HepG2 (cell line): ENCODE measurements around the gene B3GNT9. TPM values are rescaled to one million over a fixed set of nuclear protein-coding genes. Genes with fewer than 3 reads are reported as not detected.

ENCODE experiments used
- AHDC1 ChIP-seq: sonication (generic); formaldehyde crosslinking; IDR thresholded peaks from 2 replicates; pipeline ENCODE4 v1.5.1; 2020; ENCODE audit warnings: mild to moderate bottlenecking, missing genetic modification reagents, borderline replicate concordance
- FOSL2 ChIP-seq: sonication (generic); formaldehyde crosslinking; IDR thresholded peaks from 2 replicates; pipeline ENCODE4 v1.4.0; 2020; ENCODE audit warnings: missing genetic modification reagents
- SP5 ChIP-seq: IDR thresholded peaks from 2 replicates; pipeline ENCODE4 v1.6.1; 2016; ENCODE audit warnings: low read depth, borderline replicate concordance
- ZNF142 ChIP-seq: sonication (generic); formaldehyde crosslinking; IDR thresholded peaks from 2 replicates; pipeline ENCODE4 v1.4.0; 2020; ENCODE audit warnings: missing genetic modification reagents
- ZNF546 ChIP-seq: sonication (generic); formaldehyde crosslinking; conservative IDR thresholded peaks from 2 replicates; pipeline ENCODE4 v1.8.1; 2023; ENCODE audit warnings: mild to moderate bottlenecking, missing genetic modification reagents
- ZSCAN22 ChIP-seq: sonication (generic); formaldehyde crosslinking; IDR thresholded peaks from 2 replicates; pipeline ENCODE4 v1.4.0; 2020; ENCODE audit warnings: mild to moderate bottlenecking, missing genetic modification reagents
- polyA plus RNA-seq, 8 experiments: library from polyadenylated mRNA; depleted of rRNA in 3 of 8; stranded (reverse) in 7 of 8; unstranded in 1 of 8; fragments of >200 nt; fragmentation: Illumina TruSeq in 4 of 8; extraction: Trizol in 4 of 8; gene quantifications; 2 replicates each; pipeline versions ENCODE4 v1.2.1 to v1.2.3, GENCODE V29; 2011 to 2016; ENCODE audit warnings: low read depth in 4 of 8, missing spikeins in 1 of 8, mixed read lengths in 1 of 8; ENCODE audit not compliant: insufficient read depth in 1 of 8
- total RNA-seq, 5 experiments: library from RNA; depleted of rRNA; stranded (reverse); fragments of >200 nt; fragmentation: Illumina TruSeq; extraction: Trizol; gene quantifications; 2 replicates each; pipeline ENCODE4 v1.2.3, GENCODE V29; 2016; ENCODE audit warnings: low read depth in 1 of 5
- TF ChIP-seq, protein P1 (sequence below): IDR thresholded peaks from 2 replicates; pipeline ENCODE4 v1.6.1; 2016; ENCODE audit warnings: missing genetic modification reagents, missing compliant biosample characterization
- TF ChIP-seq, protein P2 (sequence below): sonication (generic); formaldehyde crosslinking; IDR thresholded peaks from 2 replicates; pipeline ENCODE4 v1.8.1; 2023; ENCODE audit warnings: mild to moderate bottlenecking, missing genetic modification reagents, borderline replicate concordance
- TF ChIP-seq, protein P3 (sequence below): sonication (generic); formaldehyde crosslinking; conservative IDR thresholded peaks from 2 replicates; pipeline ENCODE4 v1.5.0; 2020; ENCODE audit warnings: missing genetic modification reagents
- TF ChIP-seq, protein P4 (sequence below): IDR thresholded peaks from 2 replicates; pipeline ENCODE4 v1.6.1; 2016; ENCODE audit warnings: control low read depth

B3GNT9 gene
- total and polyA plus RNA-seq, 2 of the 13 experiments (the other 11 are each of a cell fraction or from before 2014, with no cell fraction given) = 1.5 to 3.1 TPM

DNA sequence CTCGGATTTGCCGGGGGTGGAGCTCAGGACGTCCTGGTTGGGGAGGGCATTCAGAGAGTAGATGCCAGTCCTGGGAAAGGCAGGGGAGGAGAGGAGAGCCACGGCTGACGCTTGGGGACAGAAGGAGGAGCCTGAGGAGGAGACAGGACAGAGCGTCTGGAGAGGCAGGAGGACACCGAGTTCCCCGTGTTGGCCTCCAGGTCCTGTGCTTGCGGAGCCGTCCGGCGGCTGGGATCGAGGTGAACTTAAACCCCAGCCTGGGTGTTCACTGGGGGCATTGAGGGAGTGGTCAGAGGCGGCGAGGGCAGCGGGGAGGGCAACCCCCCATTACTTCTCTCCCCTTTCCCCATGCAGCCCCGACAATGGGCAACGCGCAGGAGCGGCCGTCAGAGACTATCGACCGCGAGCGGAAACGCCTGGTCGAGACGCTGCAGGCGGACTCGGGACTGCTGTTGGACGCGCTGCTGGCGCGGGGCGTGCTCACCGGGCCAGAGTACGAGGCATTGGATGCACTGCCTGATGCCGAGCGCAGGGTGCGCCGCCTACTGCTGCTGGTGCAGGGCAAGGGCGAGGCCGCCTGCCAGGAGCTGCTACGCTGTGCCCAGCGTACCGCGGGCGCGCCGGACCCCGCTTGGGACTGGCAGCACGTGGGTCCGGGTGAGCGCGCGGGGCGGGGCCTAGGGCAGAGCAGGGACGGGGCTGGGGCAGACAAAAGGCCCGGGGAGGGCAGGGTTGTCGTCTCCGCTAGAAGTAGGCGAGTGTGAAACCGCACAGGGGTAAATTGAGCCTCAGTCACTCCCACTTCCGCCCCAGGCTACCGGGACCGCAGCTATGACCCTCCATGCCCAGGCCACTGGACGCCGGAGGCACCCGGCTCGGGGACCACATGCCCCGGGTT lies 23.3 kb upstream of the B3GNT9 start (continued):
- TF ChIP-seq ZNF142 (peak; percentile 60; the same call in 1 of the 2 replicates), SP5 (CRISPR knock-in tag) (peak; percentile 76), ZSCAN22 (CRISPR knock-in tag) (no peak), FOSL2 (CRISPR knock-in tag) (peak; percentile 47; the same call in 1 of the 2 replicates), AHDC1 (CRISPR knock-in tag) (peak; percentile 71), ZNF546 (CRISPR knock-in tag) (peak; percentile 75)
- TF ChIP-seq, protein P1, sequence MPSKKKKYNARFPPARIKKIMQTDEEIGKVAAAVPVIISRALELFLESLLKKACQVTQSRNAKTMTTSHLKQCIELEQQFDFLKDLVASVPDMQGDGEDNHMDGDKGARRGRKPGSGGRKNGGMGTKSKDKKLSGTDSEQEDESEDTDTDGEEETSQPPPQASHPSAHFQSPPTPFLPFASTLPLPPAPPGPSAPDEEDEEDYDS = peak; percentile 78
- TF ChIP-seq, protein P2, sequence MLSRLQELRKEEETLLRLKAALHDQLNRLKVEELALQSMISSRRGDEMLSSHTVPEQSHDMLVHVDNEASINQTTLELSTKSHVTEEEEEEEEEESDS = no peak
- TF ChIP-seq, protein P3, sequence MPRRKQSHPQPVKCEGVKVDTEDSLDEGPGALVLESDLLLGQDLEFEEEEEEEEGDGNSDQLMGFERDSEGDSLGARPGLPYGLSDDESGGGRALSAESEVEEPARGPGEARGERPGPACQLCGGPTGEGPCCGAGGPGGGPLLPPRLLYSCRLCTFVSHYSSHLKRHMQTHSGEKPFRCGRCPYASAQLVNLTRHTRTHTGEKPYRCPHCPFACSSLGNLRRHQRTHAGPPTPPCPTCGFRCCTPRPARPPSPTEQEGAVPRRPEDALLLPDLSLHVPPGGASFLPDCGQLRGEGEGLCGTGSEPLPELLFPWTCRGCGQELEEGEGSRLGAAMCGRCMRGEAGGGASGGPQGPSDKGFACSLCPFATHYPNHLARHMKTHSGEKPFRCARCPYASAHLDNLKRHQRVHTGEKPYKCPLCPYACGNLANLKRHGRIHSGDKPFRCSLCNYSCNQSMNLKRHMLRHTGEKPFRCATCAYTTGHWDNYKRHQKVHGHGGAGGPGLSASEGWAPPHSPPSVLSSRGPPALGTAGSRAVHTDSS (CRISPR knock-in tag) = no peak
- TF ChIP-seq, protein P4, sequence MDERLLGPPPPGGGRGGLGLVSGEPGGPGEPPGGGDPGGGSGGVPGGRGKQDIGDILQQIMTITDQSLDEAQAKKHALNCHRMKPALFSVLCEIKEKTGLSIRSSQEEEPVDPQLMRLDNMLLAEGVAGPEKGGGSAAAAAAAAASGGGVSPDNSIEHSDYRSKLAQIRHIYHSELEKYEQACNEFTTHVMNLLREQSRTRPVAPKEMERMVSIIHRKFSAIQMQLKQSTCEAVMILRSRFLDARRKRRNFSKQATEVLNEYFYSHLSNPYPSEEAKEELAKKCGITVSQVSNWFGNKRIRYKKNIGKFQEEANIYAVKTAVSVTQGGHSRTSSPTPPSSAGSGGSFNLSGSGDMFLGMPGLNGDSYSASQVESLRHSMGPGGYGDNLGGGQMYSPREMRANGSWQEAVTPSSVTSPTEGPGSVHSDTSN (CRISPR knock-in tag) = no peak
